B cell (primary cell): Measurements from ENCODE around the gene BTF3. TPM values are rescaled to one million over a fixed set of nuclear protein-coding genes. Genes with fewer than 3 reads are reported as not detected.

Experiments
- ATAC-seq: fragments of 200-7000 bp; cut with Tn5 transposase; one replicate; pipeline ENCODE4 v1.10.0; 2021; ENCODE audit warnings: low read depth, mild to moderate bottlenecking, moderate number of reproducible peaks, moderate library complexity
- CTCF ChIA-PET: fragments of 350-600 bp; sonication (Branson Sonifier 250); formaldehyde crosslinking; loops from one replicate; lab custom pipeline; 2021; ENCODE audit warnings: antibody characterized with exemption, inconsistent platforms; lab: Charles Lee
- POLR2A ChIA-PET: fragments of 350-600 bp; sonication (Branson Sonifier 250); formaldehyde crosslinking; loops from one replicate; lab custom pipeline; 2021; ENCODE audit warnings: antibody characterized with exemption; lab: Charles Lee
- DNase-seq: peaks from one replicate; pipeline ENCODE4 v3.0.0; 2013
- H2AFZ ChIP-seq: 2 replicates; pipeline ENCODE4 v1.6.1; 2012; ENCODE audit warnings: mild to moderate bottlenecking, low read depth, low read length; ENCODE audit not compliant: insufficient read depth, poor library complexity, severe bottlenecking
- H3K27ac ChIP-seq, 2 donors: 1 replicate in 1 of 2; 2 replicates in 1 of 2; pipeline ENCODE4 v1.5.1; 2012 to 2013; ENCODE audit warnings: low read length in 2 of 2, mild to moderate bottlenecking in 2 of 2, moderate library complexity in 1 of 2
- H3K27me3 ChIP-seq, 4 experiments: fragments of 200-600 bp in 1 of 4; sonication (generic) in 1 of 4; replicated peaks in 1 of 4; 1 replicate in 2 of 4; 2 replicates in 2 of 4; pipeline versions ENCODE4 v1.6.1 to v1.7.0; 2013 to 2016; ENCODE audit warnings: low read length in 3 of 4, mild to moderate bottlenecking in 2 of 4, mixed read lengths in 1 of 4, moderate library complexity in 1 of 4; ENCODE audit not compliant: insufficient read depth in 4 of 4, control insufficient read depth in 3 of 4; ENCODE audit errors: control extremely low read depth in 1 of 4
- H3K36me3 ChIP-seq, 2 experiments: replicated peaks in 1 of 2; 1 replicate in 1 of 2; 2 replicates in 1 of 2; pipeline versions ENCODE4 v1.6.1 to v1.7.1; 2013; ENCODE audit warnings: low read length in 1 of 2; ENCODE audit not compliant: insufficient read depth in 2 of 2, control insufficient read depth in 1 of 2; ENCODE audit errors: control extremely low read depth in 1 of 2, extremely low read depth in 1 of 2
- H3K4me1 ChIP-seq, 2 donors: fragments of 200-600 bp in 1 of 2; sonication (generic) in 1 of 2; 1 replicate in 1 of 2; 2 replicates in 1 of 2; pipeline versions ENCODE4 v1.5.1 to v1.6.1; 2013 to 2017; ENCODE audit warnings: low read length in 2 of 2; ENCODE audit not compliant: control insufficient read depth in 2 of 2, insufficient read depth in 2 of 2
- H3K4me2 ChIP-seq: replicated peaks from 2 replicates; pipeline ENCODE3; 2012; ENCODE audit warnings: mild to moderate bottlenecking, low read depth, low read length; ENCODE audit not compliant: poor library complexity, severe bottlenecking
- H3K4me3 ChIP-seq, 5 experiments: fragments of 200-600 bp in 1 of 5; sonication (generic) in 1 of 5; 1 replicate in 3 of 5; 2 replicates in 2 of 5; pipeline versions ENCODE4 v1.5.1 to v1.7.0; 2011 to 2016; ENCODE audit warnings: low read length in 4 of 5, mild to moderate bottlenecking in 4 of 5, low read depth in 2 of 5, control low read depth in 1 of 5, moderate library complexity in 1 of 5; ENCODE audit not compliant: insufficient read depth in 1 of 5; ENCODE audit errors: control extremely low read depth in 1 of 5, extremely low read depth in 1 of 5
- H3K79me2 ChIP-seq: fragments of 200-600 bp; sonication (generic); one replicate; pipeline ENCODE4 v1.6.0; 2016; ENCODE audit warnings: low read length; ENCODE audit not compliant: control insufficient read depth, insufficient read depth
- H3K9ac ChIP-seq: fragments of 200-600 bp; sonication (generic); 2 replicates; pipeline ENCODE4 v1.6.1; 2017; ENCODE audit warnings: mild to moderate bottlenecking, low read length, moderate library complexity
- H3K9me3 ChIP-seq, 3 donors: one replicate each; pipeline versions ENCODE4 v1.6.1 to v1.7.1; 2013; ENCODE audit warnings: low read length in 2 of 3; ENCODE audit not compliant: control insufficient read depth in 2 of 3, insufficient read depth in 1 of 3; ENCODE audit errors: control extremely low read depth in 1 of 3
- H4K20me1 ChIP-seq: 2 replicates; pipeline ENCODE4 v1.6.0; 2012; ENCODE audit warnings: mild to moderate bottlenecking, low read length; ENCODE audit not compliant: insufficient read depth, control insufficient read depth, poor library complexity, severe bottlenecking
- H3K27ac Mint-ChIP-seq: one replicate; pipeline ENCODE4 v1.8.0; 2021; ENCODE audit warnings: mixed read lengths
- H3K27me3 Mint-ChIP-seq: one replicate; pipeline ENCODE4 v1.8.0; 2021; ENCODE audit warnings: mixed read lengths
- H3K4me1 Mint-ChIP-seq: one replicate; pipeline ENCODE4 v1.8.0; 2021; ENCODE audit warnings: mixed read lengths
- H3K4me3 Mint-ChIP-seq: one replicate; pipeline ENCODE4 v1.8.0; 2021; ENCODE audit warnings: mixed read lengths
- H3K9me3 Mint-ChIP-seq: one replicate; pipeline ENCODE4 v1.8.0; 2022; ENCODE audit warnings: mixed read lengths; ENCODE audit not compliant: insufficient read depth
- EZH2 ChIP-seq: IDR thresholded peaks from 2 replicates; pipeline ENCODE4 v1.6.1; 2012; ENCODE audit warnings: borderline replicate concordance, low read depth, mild to moderate bottlenecking, moderate library complexity, low read length; ENCODE audit not compliant: insufficient read depth, poor library complexity, severe bottlenecking
- WGBS: methylation state at CpG from one replicate; pipeline ENCODE4 v1.1.5; 2013; ENCODE audit warnings: missing lambda C conversion rate; ENCODE audit not compliant: insufficient coverage; 5-methylcytosine and 5-hydroxymethylcytosine counted together
- intact Hi-C: fragments of 100-400 bp; cut with micrococcal nuclease; formaldehyde crosslinking; loops from one replicate; pipeline ENCODE4 v1.10.0; 2022
- polyA plus RNA-seq: library from polyadenylated mRNA; depleted of rRNA; stranded (reverse); fragments of >200 nt; gene quantifications from 2 replicates; pipeline ENCODE4 v1.2.3, GENCODE V29; 2012
- total RNA-seq, 2 donors: library from RNA; stranded (reverse); fragments of 120-200 nt in 1 of 2; gene quantifications; 1 replicate in 1 of 2; 2 replicates in 1 of 2; pipeline versions ENCODE4 v1.2.3 to v1.2.4, GENCODE V29; 2013 to 2022
- TF ChIP-seq, protein P1 (sequence below): fragments of 200-600 bp; IDR thresholded peaks from one replicate; pipeline ENCODE4 v1.8.0; 2022; ENCODE audit warnings: antibody characterized with exemption, mild to moderate bottlenecking

Gene BTF3
- total and polyA plus RNA-seq, 2 donors (not counting 1 experiment from before 2014, with no cell fraction given): 309 to 466 TPM

DNA sequence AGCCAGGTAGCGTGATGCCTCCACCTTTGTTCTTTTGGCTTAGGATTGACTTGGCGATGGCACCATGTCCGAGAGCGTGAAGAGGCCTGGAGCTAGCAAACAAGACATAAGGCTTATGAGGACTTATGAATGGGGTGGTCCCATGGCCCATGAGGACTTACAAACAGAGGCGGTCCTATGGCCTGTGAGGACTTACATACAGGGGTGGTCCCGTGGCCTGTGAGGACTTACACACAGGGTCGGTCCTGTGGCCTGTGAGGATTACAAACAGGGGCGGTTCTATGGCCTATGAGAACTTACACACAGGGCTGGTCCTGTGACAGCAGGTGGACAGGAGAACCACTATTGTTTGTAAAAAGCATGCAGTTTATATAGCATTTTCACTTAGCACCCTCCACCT, 28.4 kb upstream of the BTF3 start:
- no peak overlapping the region for H3K27ac Mint-ChIP-seq
- H3K4me1 ChIP-seq: no peaks in the 10 kb centered on the region
- ChIA-PET CTCF (interaction anchor here (1.0 kb wide), 1 partner anchor 8 kb away, joined by 3 read pairs; no protein-coding TSS in a partner anchor), POLR2A (no interaction called here)
- H3K27me3 ChIP-seq: peaks cover 0 to 4% (median 3%) of the 10 kb centered on the region in 4 experiments
- H3K4me1 Mint-ChIP-seq: no peaks in the 10 kb centered on the region
- DNase-seq (no peak), ATAC-seq (no peak)
- no peaks in the 10 kb centered on the region for H3K36me3 ChIP-seq
- H3K9ac ChIP-seq: no peak overlapping the region
- no peak overlapping the region for H2AFZ ChIP-seq
- no peaks in the 10 kb centered on the region for H4K20me1 ChIP-seq
- H3K9me3 Mint-ChIP-seq: peaks cover 2% of the 10 kb centered on the region
- H3K4me2 ChIP-seq: no peak overlapping the region
- WGBS: 100% methylated on average over 7 of the region's 8 CpGs
- H3K27ac ChIP-seq: no peak overlapping the region
- peaks cover 0 to 3% (median 0%) of the 10 kb centered on the region in 3 donors for H3K9me3 ChIP-seq
- H3K79me2 ChIP-seq: no peaks in the 10 kb centered on the region
- H3K27me3 Mint-ChIP-seq: peaks cover 40% of the 10 kb centered on the region
- intact Hi-C loops: no loop called here
- H3K4me3 Mint-ChIP-seq: no peak overlapping the region
- TF ChIP-seq, protein P1, sequence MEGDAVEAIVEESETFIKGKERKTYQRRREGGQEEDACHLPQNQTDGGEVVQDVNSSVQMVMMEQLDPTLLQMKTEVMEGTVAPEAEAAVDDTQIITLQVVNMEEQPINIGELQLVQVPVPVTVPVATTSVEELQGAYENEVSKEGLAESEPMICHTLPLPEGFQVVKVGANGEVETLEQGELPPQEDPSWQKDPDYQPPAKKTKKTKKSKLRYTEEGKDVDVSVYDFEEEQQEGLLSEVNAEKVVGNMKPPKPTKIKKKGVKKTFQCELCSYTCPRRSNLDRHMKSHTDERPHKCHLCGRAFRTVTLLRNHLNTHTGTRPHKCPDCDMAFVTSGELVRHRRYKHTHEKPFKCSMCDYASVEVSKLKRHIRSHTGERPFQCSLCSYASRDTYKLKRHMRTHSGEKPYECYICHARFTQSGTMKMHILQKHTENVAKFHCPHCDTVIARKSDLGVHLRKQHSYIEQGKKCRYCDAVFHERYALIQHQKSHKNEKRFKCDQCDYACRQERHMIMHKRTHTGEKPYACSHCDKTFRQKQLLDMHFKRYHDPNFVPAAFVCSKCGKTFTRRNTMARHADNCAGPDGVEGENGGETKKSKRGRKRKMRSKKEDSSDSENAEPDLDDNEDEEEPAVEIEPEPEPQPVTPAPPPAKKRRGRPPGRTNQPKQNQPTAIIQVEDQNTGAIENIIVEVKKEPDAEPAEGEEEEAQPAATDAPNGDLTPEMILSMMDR: no peak
- no peak overlapping the region for H3K4me3 ChIP-seq

DNA sequence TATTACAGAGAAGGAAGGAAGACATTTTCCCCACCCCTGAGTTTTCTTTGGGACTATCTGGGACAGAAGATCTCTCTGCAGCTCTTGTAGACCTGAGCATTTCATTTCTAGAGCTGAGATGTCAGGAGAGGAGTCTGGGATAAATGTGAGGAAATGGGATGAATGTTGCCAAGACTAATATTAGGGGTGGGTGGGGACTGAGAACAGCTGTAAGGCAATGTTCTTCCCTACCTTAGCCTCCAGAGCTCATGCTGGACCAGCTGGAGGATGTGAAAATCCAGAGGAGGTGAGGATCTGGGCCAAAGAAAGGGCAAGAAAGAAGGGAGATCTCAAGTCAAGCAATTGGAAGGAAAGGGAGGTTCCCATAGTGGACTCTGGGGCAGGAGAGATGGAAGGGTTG, 26.6 kb upstream of the BTF3 start:
- intact Hi-C loops: no loop called here
- Mint-ChIP-seq H3K9me3 (peaks cover 2% of the 10 kb centered on the region), H3K4me1 (no peaks in the 10 kb centered on the region), H3K27me3 (peaks cover 32% of the 10 kb centered on the region), H3K4me3 (no peak overlapping the region), H3K27ac (no peak overlapping the region)
- Histone ChIP-seq H3K27me3 (peaks cover 0 to 11% (median 8%) of the 10 kb centered on the region in 4 experiments), H3K9ac (no peak overlapping the region), H2AFZ (no peak overlapping the region), H3K4me1 (no peaks in the 10 kb centered on the region), H3K4me3 (no peak overlapping the region), H4K20me1 (no peaks in the 10 kb centered on the region), H3K36me3 (no peaks in the 10 kb centered on the region), H3K4me2 (no peak overlapping the region), H3K79me2 (no peaks in the 10 kb centered on the region), H3K27ac (no peak overlapping the region), H3K9me3 (peaks cover 0 to 3% (median 0%) of the 10 kb centered on the region in 3 donors)
- POLR2A ChIA-PET: no interaction called here
- ATAC-seq (no peak), DNase-seq (no peak)
- CTCF ChIA-PET: no interaction called here
- TF ChIP-seq EZH2: no peak
- TF ChIP-seq, protein P1: no peak
